Measurements from ENCODE around the gene FN1.
"Not testable (repeated sequence)": the region's sequence is repeated elsewhere in the genome, so short reads cannot be mapped to it uniquely, and the experiment has no call there.

Gene FN1

GRCh38 chr2:215324811-215325210 lies 111.1 kb downstream of the FN1 start:
- no peak for DNase-seq

GRCh38 chr2:215320679-215321078 lies 115.2 kb downstream of the FN1 start:
- no peak for DNase-seq

GRCh38 chr2:215320102-215320501 lies 115.8 kb downstream of the FN1 start:
- no peak for DNase-seq

- no peak for DNase-seq
These were observed 116.4 kb downstream of the FN1 start for GRCh38 chr2:215319500-215319899.

DNA sequence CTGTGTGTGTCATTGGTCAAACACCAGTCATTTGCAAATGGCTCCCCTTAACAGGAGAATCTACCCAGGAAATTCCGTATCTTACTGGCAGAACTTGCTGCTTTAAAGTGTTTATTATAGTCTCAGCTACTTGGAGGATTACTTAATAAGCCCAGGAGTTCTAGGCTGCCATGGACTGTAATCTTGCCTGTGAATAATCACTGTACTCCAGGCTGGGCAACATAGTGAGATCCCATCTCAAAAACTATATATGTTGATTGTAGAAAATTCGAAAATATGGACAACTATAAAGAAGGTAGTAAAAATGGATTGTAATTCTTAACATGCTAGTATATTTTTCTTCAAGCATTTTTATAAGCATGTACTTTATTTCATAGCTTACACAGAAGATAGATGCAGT lies 119.5 kb downstream of the FN1 start:
- DNase-seq, result no peak

- no peak for DNase-seq
These were observed 120.6 kb downstream of the FN1 start for GRCh38 chr2:215315301-215315700.

DNA sequence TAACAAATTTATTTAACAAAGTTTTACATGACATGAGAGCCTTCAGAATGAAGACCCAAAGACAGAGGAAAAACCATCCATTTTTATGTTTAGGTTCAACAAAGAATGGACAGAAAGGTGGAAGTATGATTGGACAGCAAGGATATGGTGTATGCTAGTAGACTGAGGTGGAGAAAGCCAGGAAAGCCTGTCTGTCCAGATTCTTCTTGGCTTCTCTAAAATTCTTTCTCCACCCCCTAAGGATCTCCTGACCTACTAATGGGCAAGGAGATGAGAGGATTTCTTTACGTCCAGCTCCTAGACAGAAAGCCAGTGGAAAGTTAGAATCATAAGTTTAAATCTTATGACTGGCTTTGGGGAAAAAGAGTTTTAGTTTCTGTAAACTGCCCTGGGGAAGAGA lies 121.0 kb downstream of the FN1 start:
- no peak for DNase-seq

DNA sequence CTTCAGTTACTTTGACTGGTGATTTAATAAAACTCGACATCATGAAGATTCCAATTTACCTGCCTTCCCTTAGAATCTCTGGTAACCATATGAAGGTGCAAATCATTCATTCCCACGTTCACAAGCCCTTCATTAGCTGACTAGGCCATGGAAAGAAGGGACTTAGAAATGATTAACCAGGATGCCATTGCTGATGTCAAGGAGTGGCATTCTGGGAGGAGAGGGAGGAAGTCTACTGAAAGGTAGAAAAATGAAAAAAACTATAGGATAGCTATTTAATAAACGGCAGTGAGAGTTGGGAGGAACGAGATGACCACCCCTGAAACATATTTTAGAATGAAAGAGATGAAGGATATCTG lies 122.6 kb downstream of the FN1 start:
- DNase-seq, result no peak

DNA sequence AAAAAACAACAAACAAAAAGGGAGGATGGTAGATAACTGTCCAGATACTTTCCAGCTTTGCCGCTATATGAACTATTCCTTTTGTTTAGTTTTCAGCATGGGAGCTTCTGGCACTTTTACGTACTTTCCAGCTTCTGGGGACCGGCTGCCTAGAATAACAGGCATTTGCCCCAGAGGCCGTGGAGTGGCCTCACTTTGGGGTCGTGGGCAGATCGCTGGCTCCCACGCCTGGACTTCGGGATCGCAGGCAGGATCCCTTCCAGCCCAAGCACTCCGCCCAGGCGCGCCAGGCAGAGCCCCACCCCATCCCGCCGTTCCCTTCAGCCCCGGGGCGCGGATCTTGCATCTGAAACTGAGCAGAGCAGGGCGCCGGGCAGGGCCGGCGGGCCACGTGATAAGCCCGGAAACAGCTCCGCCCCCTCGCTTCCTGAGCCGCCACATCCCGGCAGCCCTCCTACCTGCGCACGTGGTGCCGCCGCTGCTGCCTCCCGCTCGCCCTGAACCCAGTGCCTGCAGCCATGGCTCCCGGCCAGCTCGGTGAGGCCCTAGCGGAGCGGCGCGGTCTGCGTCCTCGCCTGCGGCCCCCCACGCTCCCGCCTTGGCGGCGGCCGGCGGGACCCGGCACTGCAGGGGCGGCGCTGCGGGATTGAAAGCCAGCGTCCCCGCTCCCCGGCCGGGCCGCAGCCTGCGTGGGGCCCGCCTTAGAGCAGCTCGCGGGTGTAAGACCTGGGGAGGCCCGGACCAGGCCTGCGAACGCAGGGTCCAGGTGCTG lies 124.1 kb downstream of the FN1 start, which contains the start of gene ATIC:
Gene ATIC, plus strand, starts transcription at position 435 of the 772 bp plus-strand sequence. Its CDS starts 84 bp downstream, at position 519.
- DNase-seq, result peak; percentile 96

DNA sequence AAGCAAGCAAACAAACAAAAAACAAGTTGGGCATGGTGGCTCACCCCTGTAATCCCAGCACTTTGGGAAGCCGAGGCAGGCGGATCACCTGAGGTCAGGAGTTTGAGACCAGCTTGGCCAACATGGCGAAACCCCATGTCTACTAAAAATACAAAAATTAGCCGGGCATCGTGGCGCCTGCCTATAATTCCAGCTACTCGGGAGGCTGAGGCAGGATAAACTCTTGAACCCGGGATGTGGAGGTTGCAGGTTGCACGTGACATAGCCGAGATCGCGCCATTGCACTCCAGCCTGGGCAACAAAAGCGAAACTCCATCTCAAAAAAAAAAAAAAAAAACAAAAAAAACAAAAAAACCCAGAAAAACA lies 124.6 kb downstream of the FN1 start:
- DNase-seq, result not testable (repeated sequence)
